GM18520 (cell line): ENCODE results near the gene CELA2B.
"Not testable (repeated sequence)": the region's sequence is repeated elsewhere in the genome, so short reads cannot be mapped to it uniquely, and the experiment has no call there.

Experiments used
- ATAC-seq: cut with Tn5 transposase; IDR thresholded peaks from one replicate; pipeline ENCODE4 v1.9.1; 2021; ENCODE audit not compliant: unreplicated experiment

Gene CELA2B

GRCh38 chr1:15444468-15445389 is 31.2 kb upstream of the CELA2B start:
- ATAC-seq = no peak

- no peak for ATAC-seq
Measured at GRCh38 chr1:15445390-15446122, 30.3 kb upstream of the CELA2B start.

- ATAC-seq = no peak
Measured at GRCh38 chr1:15446212-15446611, 29.7 kb upstream of the CELA2B start.

GRCh38 chr1:15448877-15449462 is 26.9 kb upstream of the CELA2B start:
- no peak for ATAC-seq

- ATAC-seq = no peak
Measured at GRCh38 chr1:15449567-15449966, 26.3 kb upstream of the CELA2B start.

GRCh38 chr1:15451014-15451722 is 24.7 kb upstream of the CELA2B start:
- ATAC-seq = no peak

- ATAC-seq = no peak
Measured at GRCh38 chr1:15452216-15452615, 23.7 kb upstream of the CELA2B start.

- no peak for ATAC-seq
Measured at GRCh38 chr1:15452866-15453571, 22.9 kb upstream of the CELA2B start.

GRCh38 chr1:15453734-15454133 is 22.2 kb upstream of the CELA2B start:
- no peak for ATAC-seq

- no peak for ATAC-seq
Measured at GRCh38 chr1:15454256-15454655, 21.6 kb upstream of the CELA2B start.

GRCh38 chr1:15455522-15455921 is 20.4 kb upstream of the CELA2B start:
- ATAC-seq = no peak

- no peak for ATAC-seq
Measured at GRCh38 chr1:15456313-15456954, 19.5 kb upstream of the CELA2B start, which contains the start of gene CELA2A. CELA2A (plus strand) TSS chr1:15456732; CDS start chr1:15456754, 22 bp downstream.

- no peak for ATAC-seq
Measured at GRCh38 chr1:15457585-15457984, 18.3 kb upstream of the CELA2B start.

GRCh38 chr1:15458388-15458787 is 17.5 kb upstream of the CELA2B start:
- ATAC-seq = not testable (repeated sequence)

GRCh38 chr1:15459771-15460707 is 15.9 kb upstream of the CELA2B start:
- ATAC-seq = no peak

GRCh38 chr1:15460708-15461095 is 15.2 kb upstream of the CELA2B start:
- ATAC-seq = no peak

- ATAC-seq = not testable (repeated sequence)
Measured at GRCh38 chr1:15463064-15463800, 12.7 kb upstream of the CELA2B start.

- not testable (repeated sequence) for ATAC-seq
Measured at GRCh38 chr1:15463926-15464322, 12.0 kb upstream of the CELA2B start.
